Activated naive CD4-positive, alpha-beta T cell treated with Interleukin-2 at 50 U/mL for 16 hours (primary cell): ENCODE measurements around the gene PNLDC1.
"Not testable (repeated sequence)": the region's sequence is repeated elsewhere in the genome, so short reads cannot be mapped to it uniquely, and the experiment has no call there.

Experiments
- DNase-seq: peaks from one replicate; pipeline ENCODE4 v3.0.0-alpha.2; 2020

The PNLDC1 gene

DNA sequence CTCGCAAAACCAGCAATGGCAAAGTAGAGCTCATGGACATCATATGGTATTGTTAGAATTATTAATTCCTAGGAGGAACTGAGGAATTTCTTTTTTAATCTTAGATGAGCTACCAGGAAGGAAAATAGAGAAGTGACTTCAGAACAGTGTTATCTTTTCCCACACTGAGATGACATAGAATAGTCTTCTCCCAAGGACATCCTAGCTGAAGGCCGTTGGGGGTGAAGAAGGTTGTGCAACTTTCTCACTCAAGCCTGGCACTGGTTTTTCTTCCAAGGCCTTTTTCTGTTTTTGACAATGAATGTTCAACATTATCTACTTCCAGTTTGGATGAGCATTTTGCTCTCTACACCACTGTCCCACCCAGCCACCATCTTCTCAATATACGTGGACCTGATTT, 54.9 kb downstream of the PNLDC1 start:
- no peak for DNase-seq

DNA sequence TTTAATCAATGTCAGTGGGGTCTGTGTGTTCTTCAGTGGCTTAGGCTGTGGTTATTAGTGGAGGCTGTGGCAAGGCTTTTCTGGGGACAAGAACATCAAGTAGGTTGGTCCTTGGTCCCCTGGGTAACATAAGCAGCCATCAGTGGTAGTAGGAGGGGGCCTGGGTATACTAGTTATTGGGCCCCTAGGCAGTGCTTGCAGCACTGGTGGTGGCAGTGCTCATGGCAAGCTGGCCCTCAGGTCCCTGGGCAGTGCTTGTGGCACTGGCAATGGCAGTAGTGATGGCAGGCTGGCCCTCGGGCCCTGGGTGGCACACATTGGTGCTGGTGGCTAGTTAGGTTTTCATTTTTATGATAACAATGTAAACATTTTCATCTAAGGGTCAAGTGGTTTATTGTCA, 58.2 kb downstream of the PNLDC1 start:
- no peak for DNase-seq

DNA sequence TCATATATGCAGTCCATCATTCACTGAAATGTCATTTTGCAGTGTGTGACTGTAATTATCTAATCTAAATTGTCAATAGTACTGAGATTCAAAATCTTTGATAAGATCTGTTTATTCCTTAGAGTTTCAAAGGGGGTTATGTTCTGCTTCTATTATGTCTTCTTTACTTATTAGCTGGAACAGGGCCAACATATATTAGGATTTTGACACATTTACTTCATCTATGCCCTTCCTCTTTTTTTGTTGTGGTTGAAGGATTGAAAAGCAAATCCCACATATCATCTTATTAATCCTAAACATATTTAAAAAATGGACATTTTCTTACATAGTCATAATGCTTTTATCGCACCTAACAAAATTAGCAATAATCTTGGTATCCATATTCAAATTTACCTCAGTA, 60.4 kb downstream of the PNLDC1 start:
- no peak for DNase-seq

DNA sequence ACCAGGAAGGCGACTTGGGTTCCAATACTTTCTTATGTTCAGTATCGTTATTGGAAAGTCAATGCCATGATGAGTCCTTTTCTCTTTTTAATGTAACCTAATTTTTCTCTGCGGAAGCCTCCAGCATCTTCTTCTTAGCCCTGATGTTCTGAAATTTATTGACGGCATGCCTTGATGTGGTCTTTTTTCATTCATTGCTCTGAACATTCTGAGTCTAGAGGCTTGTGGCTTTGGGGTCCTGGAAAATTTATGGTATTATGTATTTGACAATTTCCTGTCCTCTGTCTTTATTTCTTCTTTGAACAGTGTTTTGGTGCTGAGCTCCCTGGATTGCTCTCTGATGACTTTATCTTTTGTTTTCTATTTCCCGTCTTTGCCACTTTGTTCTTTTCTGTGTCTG, 62.0 kb downstream of the PNLDC1 start:
- no peak for DNase-seq

DNA sequence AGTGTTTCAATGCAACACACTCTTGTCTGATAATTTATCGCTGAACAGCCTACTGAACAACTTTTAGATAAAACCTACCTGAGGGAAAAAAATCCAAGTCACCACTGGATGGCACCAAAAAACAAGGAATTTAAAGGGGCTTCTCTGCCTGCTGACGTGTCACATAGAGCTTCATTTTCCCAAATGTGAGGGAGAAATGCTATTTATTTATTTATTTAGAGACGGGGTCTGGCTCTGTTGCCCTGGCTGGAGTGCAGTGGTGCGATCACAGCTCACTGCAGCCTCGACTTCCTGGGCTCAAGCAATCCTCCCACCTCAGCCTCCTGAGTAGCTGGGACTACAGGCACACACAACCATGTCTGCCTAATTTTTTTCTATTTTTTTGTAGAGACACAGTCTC, 63.3 kb downstream of the PNLDC1 start:
- not testable (repeated sequence) for DNase-seq

DNA sequence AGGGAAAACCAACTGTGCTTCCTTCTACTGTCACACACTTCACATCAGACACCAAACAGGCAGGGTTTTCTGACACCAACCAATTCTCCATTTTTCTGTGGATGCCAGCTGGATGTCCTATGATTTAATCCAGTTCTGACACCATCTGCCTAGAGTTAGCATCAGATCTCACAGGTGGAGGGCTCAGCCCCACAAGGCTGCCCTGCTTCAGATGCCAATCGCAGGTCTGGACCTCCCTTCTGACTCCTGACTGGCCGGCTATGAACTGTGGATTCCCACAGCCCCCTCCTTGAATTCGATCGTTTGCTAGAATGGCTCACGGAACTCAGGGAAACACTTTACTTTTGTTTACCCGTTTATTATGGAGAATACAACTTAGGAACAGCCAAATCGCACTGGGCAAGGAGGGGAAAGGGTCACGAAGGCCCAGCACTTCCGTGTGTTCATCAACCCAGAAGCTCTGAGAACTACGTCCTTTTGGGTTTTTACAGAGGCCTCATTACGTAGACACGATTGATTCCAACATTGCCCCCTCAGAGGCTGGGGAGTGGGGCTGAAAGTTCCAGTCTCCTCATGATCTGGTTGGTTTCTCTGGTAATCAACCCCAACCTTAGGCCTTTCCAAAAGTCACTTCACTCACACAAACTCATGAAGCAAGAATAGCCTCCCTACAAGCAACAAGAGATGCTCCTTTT, 65.3 kb downstream of the PNLDC1 start:
- no peak for DNase-seq

DNA sequence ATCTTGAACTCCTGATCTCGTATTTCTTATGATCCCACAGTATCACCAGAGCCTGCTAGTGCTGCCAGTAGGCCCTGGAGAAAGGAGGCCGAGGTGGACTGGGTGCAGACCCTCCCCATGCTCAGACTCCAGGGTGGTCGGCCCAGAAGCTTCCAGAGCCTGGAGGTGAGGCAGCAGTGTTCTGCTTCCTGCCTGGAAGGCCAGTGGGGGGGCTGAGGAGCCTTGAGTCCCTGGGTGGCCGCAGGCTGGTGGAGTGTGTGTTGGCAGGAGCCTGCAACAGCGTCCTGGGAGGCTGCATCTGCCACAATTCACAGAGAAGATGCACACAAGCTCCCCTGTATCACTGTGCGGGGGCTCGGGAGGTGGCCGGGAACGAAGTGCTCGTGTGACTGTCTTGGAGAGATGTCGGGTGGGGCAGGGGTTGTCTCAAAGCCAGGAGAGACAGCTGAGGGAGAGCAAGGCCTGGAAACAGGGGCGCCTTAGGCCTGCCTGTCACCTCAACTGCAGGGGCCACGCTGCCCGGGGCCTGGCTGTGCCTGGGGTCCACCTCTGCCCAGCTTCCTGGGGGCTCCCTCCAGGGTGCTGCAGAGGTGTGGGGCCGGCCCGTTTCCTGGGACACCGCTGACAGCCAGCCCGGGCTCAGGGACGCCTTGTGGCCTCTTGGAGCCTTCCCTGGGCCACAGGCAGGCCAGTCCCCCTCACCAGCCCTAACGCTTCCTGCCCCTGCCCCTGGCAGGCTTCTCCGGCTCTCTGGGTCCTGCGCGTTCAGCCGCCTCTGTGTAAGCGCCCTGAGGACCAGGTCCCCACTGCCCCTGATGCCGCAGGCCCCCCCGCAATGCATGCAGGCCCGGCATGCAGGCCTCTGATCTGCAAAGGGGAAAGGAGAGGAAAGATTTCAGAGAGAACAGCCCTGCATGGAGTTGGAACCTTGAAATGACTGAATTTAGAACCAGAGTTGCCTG, 66.5 kb downstream of the PNLDC1 start:
- DNase-seq = no peak
